ENCODE measurements around the gene NDUFS3.

NDUFS3 gene

DNA sequence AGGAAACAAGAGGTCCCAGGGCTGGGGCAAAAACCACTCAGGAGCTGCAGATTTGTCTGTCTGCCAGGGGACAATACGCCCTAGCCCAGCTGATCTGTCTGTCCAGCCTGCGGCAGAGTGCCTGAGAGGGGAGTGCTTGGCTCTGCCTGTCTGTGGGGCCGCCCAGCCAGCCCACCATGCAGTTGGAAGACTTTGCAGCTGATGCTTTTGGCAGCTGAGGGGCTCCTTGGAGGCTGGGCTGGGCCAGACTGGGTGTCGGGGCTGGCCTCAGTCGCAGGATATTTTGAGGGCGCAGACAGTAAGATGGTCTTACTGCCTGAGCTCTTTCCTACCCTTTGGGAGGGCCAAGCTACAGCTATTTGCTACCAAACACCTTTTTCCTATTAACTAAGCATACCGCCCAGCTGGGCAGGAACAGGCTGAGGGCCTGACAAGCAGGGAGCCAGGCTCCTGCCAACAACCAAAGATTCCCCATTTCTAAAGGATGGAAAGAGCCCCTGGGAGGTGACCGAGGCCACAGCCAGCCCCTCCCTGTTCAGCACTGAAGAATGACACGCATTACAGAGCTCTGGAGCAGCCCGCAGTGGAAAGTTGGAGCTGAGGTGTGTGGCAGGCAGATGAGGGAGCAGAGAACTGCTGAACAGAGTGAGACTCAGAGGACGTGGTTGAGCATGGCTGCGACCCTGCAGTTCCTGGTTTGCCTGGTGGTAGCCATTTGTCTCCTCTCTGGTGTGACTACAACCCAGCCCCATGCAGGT lies 7.4 kb downstream of the NDUFS3 start, which contains the start of gene FAM180B:
Gene FAM180B, plus strand, starts transcription at position 581 of the 758 bp plus-strand sequence. Its CDS starts 91 bp downstream, at position 672.
- ATAC-seq (ENCODE audit: low read depth) (no peak; the same call in 2 of the 3 replicates), DNase-seq (ENCODE audit: low spot score) (no peak)
- no peak within 1 kb of the TSS for H3K27ac ChIP-seq (ENCODE audit: poor library complexity, severe bottlenecking)
- H3K36me3 ChIP-seq (ENCODE audit: low read depth), result peaks cover 31% of the 10 kb centered on the region
- TF ChIP-seq, protein P1, sequence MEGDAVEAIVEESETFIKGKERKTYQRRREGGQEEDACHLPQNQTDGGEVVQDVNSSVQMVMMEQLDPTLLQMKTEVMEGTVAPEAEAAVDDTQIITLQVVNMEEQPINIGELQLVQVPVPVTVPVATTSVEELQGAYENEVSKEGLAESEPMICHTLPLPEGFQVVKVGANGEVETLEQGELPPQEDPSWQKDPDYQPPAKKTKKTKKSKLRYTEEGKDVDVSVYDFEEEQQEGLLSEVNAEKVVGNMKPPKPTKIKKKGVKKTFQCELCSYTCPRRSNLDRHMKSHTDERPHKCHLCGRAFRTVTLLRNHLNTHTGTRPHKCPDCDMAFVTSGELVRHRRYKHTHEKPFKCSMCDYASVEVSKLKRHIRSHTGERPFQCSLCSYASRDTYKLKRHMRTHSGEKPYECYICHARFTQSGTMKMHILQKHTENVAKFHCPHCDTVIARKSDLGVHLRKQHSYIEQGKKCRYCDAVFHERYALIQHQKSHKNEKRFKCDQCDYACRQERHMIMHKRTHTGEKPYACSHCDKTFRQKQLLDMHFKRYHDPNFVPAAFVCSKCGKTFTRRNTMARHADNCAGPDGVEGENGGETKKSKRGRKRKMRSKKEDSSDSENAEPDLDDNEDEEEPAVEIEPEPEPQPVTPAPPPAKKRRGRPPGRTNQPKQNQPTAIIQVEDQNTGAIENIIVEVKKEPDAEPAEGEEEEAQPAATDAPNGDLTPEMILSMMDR (IDR thresholded peaks at IDR 0.05; ENCODE audit: poor library complexity, severe bottlenecking), result no peak
- H3K27me3 ChIP-seq (ENCODE audit: insufficient read depth, poor library complexity, severe bottlenecking), result peaks cover 9% of the 10 kb centered on the region
- no peak within 1 kb of the TSS for H3K4me3 ChIP-seq (ENCODE audit: severe bottlenecking)
- H3K4me1 ChIP-seq (ENCODE audit: insufficient read depth, poor library complexity, severe bottlenecking), result no peaks in the 10 kb centered on the region
- H3K9me3 ChIP-seq (ENCODE audit: severe bottlenecking), result no peaks in the 10 kb centered on the region

DNA sequence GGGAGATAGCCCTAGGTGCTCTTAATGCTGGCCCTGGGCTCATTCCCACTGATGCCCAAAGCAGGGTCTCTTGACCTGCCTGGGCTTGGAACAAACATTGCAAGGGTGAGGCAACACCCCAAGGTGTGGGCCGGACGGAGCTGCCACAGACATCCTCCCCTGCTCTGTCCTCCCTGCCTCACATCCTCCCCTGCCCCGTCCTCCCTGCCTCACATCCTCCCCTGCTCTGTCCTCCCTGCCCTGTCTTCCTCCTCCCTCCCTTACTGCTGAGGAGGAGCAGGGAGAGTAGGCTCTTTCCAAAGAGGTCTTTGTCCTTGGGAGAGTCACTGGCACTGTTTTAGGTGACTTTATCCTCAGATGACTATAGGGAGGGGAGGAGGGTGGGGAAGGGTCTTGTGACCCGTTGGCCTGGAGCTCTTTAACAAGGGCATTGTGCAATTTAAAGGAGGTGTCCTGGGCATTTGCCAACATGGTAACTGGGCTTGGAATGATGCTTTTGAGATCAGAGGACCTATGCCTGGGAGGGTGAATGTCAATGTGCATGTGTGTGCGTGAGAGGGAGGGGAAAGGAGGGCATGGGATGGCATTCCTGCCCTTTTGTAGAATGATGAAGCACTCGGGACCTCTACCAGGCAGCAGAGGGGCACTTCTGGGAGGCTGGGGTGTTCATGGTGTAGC lies 8.3 kb downstream of the NDUFS3 start:
- no peak overlapping the region for H3K4me3 ChIP-seq (ENCODE audit: severe bottlenecking)
- TF ChIP-seq, protein P1 (IDR thresholded peaks at IDR 0.05; ENCODE audit: poor library complexity, severe bottlenecking), result no peak
- no peak overlapping the region for H3K27ac ChIP-seq (ENCODE audit: poor library complexity, severe bottlenecking)
- H3K4me1 ChIP-seq (ENCODE audit: insufficient read depth, poor library complexity, severe bottlenecking), result no peaks in the 10 kb centered on the region
- peaks cover 9% of the 10 kb centered on the region for H3K27me3 ChIP-seq (ENCODE audit: insufficient read depth, poor library complexity, severe bottlenecking)
- no peaks in the 10 kb centered on the region for H3K9me3 ChIP-seq (ENCODE audit: severe bottlenecking)
- DNase-seq (ENCODE audit: low spot score) (no peak), ATAC-seq (ENCODE audit: low read depth) (peak; percentile 11; the same call in 1 of the 3 replicates)
- H3K36me3 ChIP-seq (ENCODE audit: low read depth), result peaks cover 22% of the 10 kb centered on the region

DNA sequence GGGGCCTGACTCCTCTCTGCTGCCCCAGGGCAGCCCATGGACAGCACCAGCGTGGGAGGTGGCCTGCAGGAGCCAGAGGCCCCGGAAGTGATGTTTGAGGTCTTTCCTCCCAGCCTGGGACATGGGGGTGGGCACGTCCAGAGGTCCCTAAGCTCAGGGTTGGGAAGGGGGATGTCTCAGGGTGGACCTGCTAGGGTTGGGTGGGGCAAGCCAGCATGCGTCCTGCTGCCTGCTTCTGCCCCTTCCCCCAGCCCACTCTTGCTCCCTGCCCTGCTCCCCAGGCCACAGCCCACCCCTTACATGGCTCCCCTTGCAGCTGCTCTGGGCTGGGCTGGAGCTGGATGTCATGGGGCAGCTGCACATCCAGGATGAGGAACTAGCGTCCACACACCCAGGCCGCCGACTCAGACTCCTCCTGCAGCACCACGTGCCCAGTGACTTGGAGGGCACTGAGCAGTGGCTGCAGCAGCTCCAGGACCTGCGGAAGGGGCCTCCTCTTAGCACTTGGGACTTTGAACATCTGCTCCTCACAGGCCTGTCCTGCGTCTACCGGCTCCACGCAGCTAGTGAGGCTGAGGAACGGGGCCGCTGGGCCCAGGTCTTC lies 9.0 kb downstream of the NDUFS3 start:
- no peak overlapping the region for H3K4me3 ChIP-seq (ENCODE audit: severe bottlenecking)
- ATAC-seq (ENCODE audit: low read depth) (no peak), DNase-seq (ENCODE audit: low spot score) (no peak)
- H3K27ac ChIP-seq (ENCODE audit: poor library complexity, severe bottlenecking), result no peak overlapping the region
- H3K27me3 ChIP-seq (ENCODE audit: insufficient read depth, poor library complexity, severe bottlenecking), result peaks cover 13% of the 10 kb centered on the region
- no peaks in the 10 kb centered on the region for H3K4me1 ChIP-seq (ENCODE audit: insufficient read depth, poor library complexity, severe bottlenecking)
- no peaks in the 10 kb centered on the region for H3K9me3 ChIP-seq (ENCODE audit: severe bottlenecking)
- peaks cover 16% of the 10 kb centered on the region for H3K36me3 ChIP-seq (ENCODE audit: low read depth)
- TF ChIP-seq, protein P1 (IDR thresholded peaks at IDR 0.05; ENCODE audit: poor library complexity, severe bottlenecking), result no peak

DNA sequence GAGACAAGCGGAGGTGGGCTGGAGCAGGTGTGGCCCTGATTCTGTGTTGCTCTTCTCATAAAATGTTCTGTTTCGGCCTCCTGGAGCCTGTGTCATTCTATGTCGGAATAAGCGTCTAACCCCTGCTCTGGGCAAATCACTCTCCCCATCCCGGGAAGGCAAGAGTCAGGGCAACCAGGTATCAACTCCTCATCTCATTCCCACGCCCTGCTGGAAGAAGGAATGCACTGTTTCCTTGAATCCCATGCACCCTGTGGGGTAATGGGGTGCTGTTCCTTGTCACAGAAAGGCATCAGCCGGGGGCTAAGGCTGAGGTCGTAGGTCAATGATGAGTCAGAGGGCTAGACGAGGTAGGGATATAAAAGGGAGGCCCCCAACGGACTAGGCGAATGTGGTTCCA lies 10.2 kb downstream of the NDUFS3 start:
- no peak for DNase-seq (ENCODE audit: low spot score)
- TF ChIP-seq, protein P1 (IDR thresholded peaks at IDR 0.05; ENCODE audit: poor library complexity, severe bottlenecking), result no peak
- Histone ChIP-seq H3K27ac (ENCODE audit: poor library complexity, severe bottlenecking) (no peak overlapping the region), H3K4me1 (ENCODE audit: insufficient read depth, poor library complexity, severe bottlenecking) (no peaks in the 10 kb centered on the region), H3K27me3 (ENCODE audit: insufficient read depth, poor library complexity, severe bottlenecking) (peaks cover 25% of the 10 kb centered on the region), H3K4me3 (ENCODE audit: severe bottlenecking) (no peak overlapping the region), H3K36me3 (ENCODE audit: low read depth) (peaks cover 3% of the 10 kb centered on the region), H3K9me3 (ENCODE audit: severe bottlenecking) (no peaks in the 10 kb centered on the region)
- ATAC-seq (ENCODE audit: low read depth), result no peak
